ENCODE data around the gene CCDC183. TPM values are rescaled to one million over a fixed set of nuclear protein-coding genes. Genes with fewer than 3 reads are reported as not detected.

CCDC183 gene
- polyA plus RNA-seq, 3 donors = 0.54 to 2.1 TPM; not detected in 1

DNA sequence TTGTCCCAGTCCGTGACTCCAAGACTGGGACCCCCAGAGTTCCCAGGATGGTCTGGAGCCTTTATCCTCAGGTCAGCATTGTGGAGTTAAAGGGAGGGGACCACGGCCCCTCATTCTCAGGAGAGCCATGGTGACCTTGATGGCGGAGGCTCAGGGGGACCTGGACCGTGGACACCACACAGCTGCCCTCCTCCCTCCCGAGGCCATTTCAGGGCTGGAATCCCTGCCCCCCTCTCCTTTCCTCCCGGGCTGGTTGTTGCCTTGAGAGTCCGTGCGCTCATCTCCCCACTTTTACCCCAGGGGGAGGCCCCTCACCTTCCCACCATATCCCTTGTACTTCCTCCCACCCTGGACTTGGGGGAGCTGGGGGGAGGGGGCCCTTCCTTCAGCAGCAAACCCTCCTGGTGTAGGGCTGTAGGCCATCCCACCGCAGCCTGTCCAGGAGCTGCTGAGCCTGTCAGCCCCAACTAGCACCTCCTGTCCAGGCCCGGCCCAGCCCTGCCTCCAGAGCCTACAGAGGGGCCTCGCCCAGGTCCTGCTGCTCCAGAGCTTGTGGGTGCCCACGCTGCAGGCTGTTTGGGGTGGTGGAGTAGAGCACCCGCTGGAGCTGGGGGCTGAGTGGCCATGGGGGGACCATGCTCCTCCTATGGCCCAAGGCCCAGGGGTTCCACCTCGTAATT lies 31.8 kb downstream of the CCDC183 start:
- H3K36me3 ChIP-seq (replicated peaks in 1 of 2; ENCODE audit: control insufficient read depth in 1 of 2, insufficient read depth in 2 of 2, low read length in 2 of 2) = peaks cover 81 to 99% of the 10 kb centered on the region in 2 donors
- H3K27me3 Mint-ChIP-seq (ENCODE audit: low read depth in 3 of 3) = peaks cover 0 to 2% (median 0%) of the 10 kb centered on the region in 3 donors
- H3K4me2 ChIP-seq (replicated peaks; ENCODE audit: extremely low read depth, low read length, poor library complexity, severe bottlenecking) = no peak overlapping the region
- no peak overlapping the region for H3K27ac ChIP-seq (ENCODE audit: low read depth in 1 of 2, low read length in 2 of 2)
- intact Hi-C loops (cut with micrococcal nuclease) = no loop called here
- no peak overlapping the region for H3K27ac Mint-ChIP-seq
- peaks cover 11% of the 10 kb centered on the region for H4K20me1 ChIP-seq (ENCODE audit: insufficient read depth, low read length)
- no peak for DNase-seq
- no peaks in the 10 kb centered on the region for H3K27me3 ChIP-seq (ENCODE audit: control insufficient read depth in 2 of 2, insufficient read depth in 2 of 2, low read length in 2 of 2)
- H3K9me3 Mint-ChIP-seq = no peaks in the 10 kb centered on the region
- no peak overlapping the region for H3K4me3 ChIP-seq (replicated peaks in 1 of 3; ENCODE audit: low read depth in 2 of 3, low read length in 3 of 3)
- H3K9ac ChIP-seq (ENCODE audit: insufficient read depth, low read length, poor library complexity, severe bottlenecking) = no peak overlapping the region
- no peak overlapping the region for H2AFZ ChIP-seq (ENCODE audit: insufficient read depth, low read depth, low read length, poor library complexity, severe bottlenecking)
- H3K4me1 Mint-ChIP-seq = no peaks in the 10 kb centered on the region
- H3K79me2 ChIP-seq (ENCODE audit: insufficient read depth, low read length) = no peaks in the 10 kb centered on the region
- no peak overlapping the region for H3K4me3 Mint-ChIP-seq
- H3K4me1 ChIP-seq (ENCODE audit: control insufficient read depth in 1 of 2, insufficient read depth in 2 of 2, low read length in 2 of 2) = no peaks in the 10 kb centered on the region
- TF ChIP-seq, protein P1, sequence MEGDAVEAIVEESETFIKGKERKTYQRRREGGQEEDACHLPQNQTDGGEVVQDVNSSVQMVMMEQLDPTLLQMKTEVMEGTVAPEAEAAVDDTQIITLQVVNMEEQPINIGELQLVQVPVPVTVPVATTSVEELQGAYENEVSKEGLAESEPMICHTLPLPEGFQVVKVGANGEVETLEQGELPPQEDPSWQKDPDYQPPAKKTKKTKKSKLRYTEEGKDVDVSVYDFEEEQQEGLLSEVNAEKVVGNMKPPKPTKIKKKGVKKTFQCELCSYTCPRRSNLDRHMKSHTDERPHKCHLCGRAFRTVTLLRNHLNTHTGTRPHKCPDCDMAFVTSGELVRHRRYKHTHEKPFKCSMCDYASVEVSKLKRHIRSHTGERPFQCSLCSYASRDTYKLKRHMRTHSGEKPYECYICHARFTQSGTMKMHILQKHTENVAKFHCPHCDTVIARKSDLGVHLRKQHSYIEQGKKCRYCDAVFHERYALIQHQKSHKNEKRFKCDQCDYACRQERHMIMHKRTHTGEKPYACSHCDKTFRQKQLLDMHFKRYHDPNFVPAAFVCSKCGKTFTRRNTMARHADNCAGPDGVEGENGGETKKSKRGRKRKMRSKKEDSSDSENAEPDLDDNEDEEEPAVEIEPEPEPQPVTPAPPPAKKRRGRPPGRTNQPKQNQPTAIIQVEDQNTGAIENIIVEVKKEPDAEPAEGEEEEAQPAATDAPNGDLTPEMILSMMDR (IDR thresholded peaks at IDR 0.05) = no peak
- no peaks in the 10 kb centered on the region for H3K9me3 ChIP-seq (replicated peaks in 1 of 2; ENCODE audit: control insufficient read depth in 1 of 2, insufficient read depth in 1 of 2, low read length in 2 of 2)
- H3K36me3 Mint-ChIP-seq = peaks cover 61 to 94% of the 10 kb centered on the region in 2 donors
- WGBS (ENCODE audit: insufficient coverage) = 98% methylated on average over 8 of the region's 14 CpGs

DNA sequence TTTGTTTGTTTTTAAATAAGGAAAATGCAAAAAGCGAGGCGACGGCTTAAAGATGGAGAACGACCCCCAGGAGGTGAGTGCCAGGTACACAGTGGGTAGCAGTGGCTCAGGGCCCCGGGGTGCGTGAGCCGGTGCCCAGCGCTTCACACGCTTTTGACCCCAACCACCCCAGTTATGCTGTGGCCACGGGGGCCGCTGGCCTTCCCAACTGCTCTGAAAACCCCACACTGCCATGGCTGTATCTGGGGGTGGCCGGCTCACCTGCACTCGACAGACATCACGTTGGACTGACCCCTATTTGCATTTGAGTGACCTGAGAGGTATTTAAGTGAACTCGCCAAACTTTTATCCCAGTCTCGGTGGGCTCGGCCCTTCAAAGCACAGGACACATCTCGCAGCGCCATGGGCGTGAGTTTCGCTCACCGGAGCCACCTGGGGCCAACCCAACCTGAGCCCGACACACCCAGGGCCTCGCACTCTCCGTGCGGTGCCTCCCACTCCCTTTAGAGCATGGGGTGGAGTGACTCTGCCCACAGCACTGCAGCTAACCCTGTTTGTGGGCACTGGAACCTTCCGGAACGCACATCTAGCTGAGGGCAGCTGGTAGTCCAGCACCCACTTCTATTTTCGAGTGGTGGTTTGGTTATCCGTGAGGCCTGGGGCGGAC lies 32.5 kb downstream of the CCDC183 start:
- Histone ChIP-seq H4K20me1 (ENCODE audit: insufficient read depth, low read length) (peaks cover 4% of the 10 kb centered on the region), H3K79me2 (ENCODE audit: insufficient read depth, low read length) (no peaks in the 10 kb centered on the region), H3K27me3 (ENCODE audit: control insufficient read depth in 2 of 2, insufficient read depth in 2 of 2, low read length in 2 of 2) (no peaks in the 10 kb centered on the region), H3K9ac (ENCODE audit: insufficient read depth, low read length, poor library complexity, severe bottlenecking) (no peak overlapping the region), H3K4me3 (replicated peaks in 1 of 3; ENCODE audit: low read depth in 2 of 3, low read length in 3 of 3) (no peak overlapping the region), H3K4me2 (replicated peaks; ENCODE audit: extremely low read depth, low read length, poor library complexity, severe bottlenecking) (no peak overlapping the region), H2AFZ (ENCODE audit: insufficient read depth, low read depth, low read length, poor library complexity, severe bottlenecking) (no peak overlapping the region), H3K27ac (ENCODE audit: low read depth in 1 of 2, low read length in 2 of 2) (no peak overlapping the region), H3K36me3 (replicated peaks in 1 of 2; ENCODE audit: control insufficient read depth in 1 of 2, insufficient read depth in 2 of 2, low read length in 2 of 2) (peaks cover 78 to 95% of the 10 kb centered on the region in 2 donors), H3K4me1 (ENCODE audit: control insufficient read depth in 1 of 2, insufficient read depth in 2 of 2, low read length in 2 of 2) (no peaks in the 10 kb centered on the region), H3K9me3 (replicated peaks in 1 of 2; ENCODE audit: control insufficient read depth in 1 of 2, insufficient read depth in 1 of 2, low read length in 2 of 2) (no peaks in the 10 kb centered on the region)
- H3K4me1 Mint-ChIP-seq = no peaks in the 10 kb centered on the region
- intact Hi-C loops (cut with micrococcal nuclease) = no loop called here
- no peaks in the 10 kb centered on the region for H3K9me3 Mint-ChIP-seq
- TF ChIP-seq, protein P1 (IDR thresholded peaks at IDR 0.05) = no peak
- H3K27me3 Mint-ChIP-seq (ENCODE audit: low read depth in 3 of 3) = peaks cover 0 to 2% (median 0%) of the 10 kb centered on the region in 3 donors
- H3K4me3 Mint-ChIP-seq = no peak overlapping the region
- peaks cover 57 to 89% of the 10 kb centered on the region in 2 donors for H3K36me3 Mint-ChIP-seq
- no peak for DNase-seq
- WGBS (ENCODE audit: insufficient coverage) = 98% methylated on average over 28 of the region's 31 CpGs
- no peak overlapping the region for H3K27ac Mint-ChIP-seq
